Endothelial cell of umbilical vein (primary cell): ENCODE measurements around the gene AHNAK2. TPM values are rescaled to one million over a fixed set of nuclear protein-coding genes. Genes with fewer than 3 reads are reported as not detected.

Experiments used
- BruUV-seq: library from RNA; stranded (reverse); fragments of 400-500 nt; replicated peaks from 2 replicates; lab custom pipeline; 2021; lab: Mats Ljungman, UMichigan
- CTCF ChIA-PET: fragments of 300-600, 350-600 bp; sonication (Branson Sonifier 250); formaldehyde crosslinking; loops from one replicate; lab custom pipeline; 2021; ENCODE audit warnings: antibody characterized with exemption, inconsistent platforms; lab: Charles Lee
- POLR2A ChIA-PET: fragments of 300-600, 350-600 bp; sonication (Branson Sonifier 250); formaldehyde crosslinking; loops from one replicate; lab custom pipeline; 2021; ENCODE audit warnings: antibody characterized with exemption, inconsistent platforms; lab: Charles Lee
- DNase-seq: peaks from one replicate; pipeline ENCODE4 v3.0.0-alpha.2; 2011; ENCODE audit warnings: low read depth, low spot score
- FAIRE-seq: peaks from 2 replicates; lab custom pipeline; 2011; peaks lifted over from hg19 to GRCh38; lab: Jason Lieb, UNC
- H2AFZ ChIP-seq: 2 replicates; pipeline ENCODE4 v1.6.0; 2012; ENCODE audit warnings: low read depth, low read length, control low read depth, inconsistent platforms
- H3K27ac ChIP-seq: 2 replicates; pipeline ENCODE4 v1.5.1; 2011; ENCODE audit warnings: low read depth, mild to moderate bottlenecking, control low read depth, low read length, moderate library complexity; ENCODE audit not compliant: insufficient read depth
- H3K27me3 ChIP-seq, 2 experiments: 2 replicates each; pipeline versions ENCODE4 v1.6.0 to v1.6.1; 2011; ENCODE audit warnings: low read length in 2 of 2, mixed read lengths in 1 of 2; ENCODE audit not compliant: control insufficient read depth in 2 of 2, insufficient read depth in 2 of 2
- H3K36me3 ChIP-seq, 2 experiments: 2 replicates in 1 of 2; 3 replicates in 1 of 2; pipeline ENCODE4 v1.5.1; 2011; ENCODE audit warnings: low read length in 2 of 2, mild to moderate bottlenecking in 1 of 2, moderate library complexity in 1 of 2; ENCODE audit not compliant: control insufficient read depth in 2 of 2, insufficient read depth in 2 of 2; ENCODE audit errors: extremely low read depth in 1 of 2
- H3K4me1 ChIP-seq: 3 replicates; pipeline ENCODE4 v1.5.1; 2011; ENCODE audit warnings: mild to moderate bottlenecking, low read length; ENCODE audit not compliant: control insufficient read depth, insufficient read depth; ENCODE audit errors: extremely low read depth
- H3K4me2 ChIP-seq: 2 replicates; pipeline ENCODE4 v1.6.1; 2011; ENCODE audit warnings: low read length, control low read depth, mixed read lengths; ENCODE audit not compliant: insufficient read depth
- H3K4me3 ChIP-seq, 3 experiments: fragments of 200-600 bp in 1 of 3; sonication (generic), shearing (Covaris generic) in 1 of 3; replicated peaks in 1 of 3; 2 replicates each; pipeline ENCODE4 v1.5.1; 2011 to 2016; ENCODE audit warnings: control low read depth in 3 of 3, low read length in 3 of 3, mild to moderate bottlenecking in 2 of 3, inconsistent platforms in 1 of 3, low read depth in 1 of 3, moderate library complexity in 1 of 3; ENCODE audit not compliant: insufficient read depth in 1 of 3
- H3K79me2 ChIP-seq: 2 replicates; pipeline ENCODE4 v1.6.0; 2012; ENCODE audit warnings: low read length, inconsistent platforms; ENCODE audit not compliant: control insufficient read depth, insufficient read depth
- H3K9ac ChIP-seq: replicated peaks from 2 replicates; pipeline ENCODE3; 2011; ENCODE audit warnings: low read length, control low read depth; ENCODE audit not compliant: insufficient read depth; ENCODE audit errors: extremely low read depth
- H3K9me1 ChIP-seq: replicated peaks from 3 replicates; pipeline ENCODE4 v1.6.0; 2011; ENCODE audit warnings: mild to moderate bottlenecking, low read length; ENCODE audit not compliant: control insufficient read depth, insufficient read depth; ENCODE audit errors: extremely low read depth
- H3K9me3 ChIP-seq: replicated peaks from 2 replicates; pipeline ENCODE4 v1.5.1; 2012; ENCODE audit warnings: low read length, inconsistent platforms; ENCODE audit not compliant: control insufficient read depth, insufficient read depth
- H4K20me1 ChIP-seq: replicated peaks from 2 replicates; pipeline ENCODE3; 2011; ENCODE audit warnings: mild to moderate bottlenecking, low read length; ENCODE audit not compliant: control insufficient read depth, insufficient read depth; ENCODE audit errors: extremely low read depth
- EZH2 ChIP-seq: IDR thresholded peaks from 2 replicates; pipeline ENCODE4 v1.6.1; 2012; ENCODE audit warnings: borderline replicate concordance, low read depth, mild to moderate bottlenecking, moderate library complexity, low read length, inconsistent platforms; ENCODE audit not compliant: severe bottlenecking
- FOS ChIP-seq: IDR thresholded peaks from 2 replicates; pipeline ENCODE4 v1.6.1; 2011; ENCODE audit warnings: mild to moderate bottlenecking, low read length, moderate library complexity, borderline replicate concordance; ENCODE audit not compliant: insufficient read depth
- GATA2 ChIP-seq: IDR thresholded peaks from 2 replicates; pipeline ENCODE4 v1.7.0; 2011; ENCODE audit warnings: low read depth, mild to moderate bottlenecking, moderate library complexity, mixed read lengths, low read length; ENCODE audit not compliant: insufficient read length, insufficient read depth
- JUN ChIP-seq: IDR thresholded peaks from 2 replicates; pipeline ENCODE4 v1.6.1; 2011; ENCODE audit warnings: borderline replicate concordance, low read depth; ENCODE audit not compliant: insufficient read length, insufficient read depth
- MYC ChIP-seq: IDR thresholded peaks from one replicate; pipeline ENCODE4 v1.6.1; 2011; ENCODE audit warnings: mild to moderate bottlenecking, low read depth, low read length
- POLR2A ChIP-seq: IDR thresholded peaks from 2 replicates; pipeline ENCODE4 v1.6.1; 2012; ENCODE audit warnings: low read depth, mild to moderate bottlenecking, control low read depth, low read length
- dilution Hi-C: fragments of 300-500 bp; cut with MboI; formaldehyde crosslinking; loops from one replicate; pipeline ENCODE4 v1.15.0; 2019; ENCODE audit warnings: low sequenced_read_pairs; ENCODE audit not compliant: extremely low pct_ligation_motif_present
- intact Hi-C: fragments of 100-400 bp; cut with micrococcal nuclease; formaldehyde crosslinking; loops from one replicate; pipeline ENCODE4 v1.10.0; 2022
- polyA plus RNA-seq, 4 experiments: library from polyadenylated mRNA; depleted of rRNA in 3 of 4; stranded (reverse) in 3 of 4; unstranded in 1 of 4; fragments of >200 nt; gene quantifications; 2 replicates each; pipeline versions ENCODE4 v1.2.1 to v1.2.3, GENCODE V29; 2011 to 2012; ENCODE audit warnings: missing spikeins in 1 of 4
- total RNA-seq: library from RNA; stranded (reverse); gene quantifications from 2 replicates; pipeline ENCODE4 v1.2.3, GENCODE V29; 2021
- TF ChIP-seq, protein P1 (sequence below): IDR thresholded peaks from 2 replicates; pipeline ENCODE4 v1.6.1; 2011; ENCODE audit not compliant: insufficient read depth, insufficient read length
- TF ChIP-seq, protein P2 (sequence below), 2 donors: IDR thresholded peaks; 1 replicate in 1 of 2; 2 replicates in 1 of 2; pipeline ENCODE4 v1.5.1; 2011; ENCODE audit warnings: low read length in 2 of 2, mild to moderate bottlenecking in 2 of 2, moderate library complexity in 2 of 2, control low read depth in 1 of 2, inconsistent platforms in 1 of 2, low read depth in 1 of 2; ENCODE audit not compliant: insufficient read depth in 1 of 2; ENCODE audit errors: extremely low read depth in 1 of 2

Gene AHNAK2
- total and polyA plus RNA-seq, 2 donors (not counting 3 experiments of a cell fraction or from before 2014, with no cell fraction given): 17.7 to 68.7 TPM

DNA sequence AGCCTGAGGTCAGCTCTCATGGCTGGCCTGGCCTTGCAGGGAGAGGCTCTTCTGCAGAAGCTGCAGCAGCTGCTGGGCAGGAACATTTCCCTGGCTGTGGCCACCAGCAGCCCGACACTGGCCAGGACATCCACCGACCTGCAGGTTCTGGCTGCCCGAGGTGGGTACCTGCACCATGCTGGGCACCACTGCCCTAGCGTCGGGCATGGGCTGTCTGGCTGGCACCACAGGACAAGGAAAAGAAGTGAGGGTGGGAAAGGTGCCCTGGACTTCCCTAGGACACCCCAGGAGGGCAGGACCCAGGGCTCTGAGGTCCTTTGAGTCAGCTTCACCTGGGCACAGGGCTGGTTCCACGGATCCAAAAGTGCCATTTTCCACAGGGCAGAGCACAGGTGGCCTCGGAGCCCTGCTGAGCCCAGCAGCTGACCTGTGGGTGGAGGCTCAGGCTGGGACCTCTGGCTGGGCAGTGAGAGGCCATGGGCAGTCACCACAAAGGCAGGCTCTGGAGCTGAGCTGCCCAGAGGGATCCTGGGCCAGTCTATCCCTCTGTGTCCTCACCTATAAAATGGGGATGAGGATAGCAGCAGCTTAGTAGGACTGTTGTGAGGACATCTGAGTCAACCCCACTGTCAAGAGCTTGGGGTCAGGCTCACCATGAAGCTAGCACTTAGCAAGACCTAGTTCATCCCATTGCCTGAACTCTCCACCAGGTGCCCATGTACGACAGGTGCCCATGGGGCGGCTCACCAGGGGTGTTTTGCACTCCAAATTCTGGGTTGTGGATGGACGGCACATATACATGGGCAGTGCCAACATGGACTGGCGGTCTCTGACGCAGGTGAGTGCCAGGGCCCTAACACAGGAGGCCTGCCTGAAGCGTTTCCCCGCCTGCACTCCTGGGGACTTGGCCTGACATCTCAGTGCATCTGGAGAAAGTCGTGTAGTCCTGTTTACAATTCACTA lies 48.6 kb downstream of the AHNAK2 start:
- FAIRE-seq: no peak
- peaks cover 3 to 11% of the 10 kb centered on the region in 2 experiments for H3K27me3 ChIP-seq
- H4K20me1 ChIP-seq: no peaks in the 10 kb centered on the region
- H3K4me2 ChIP-seq: no peak overlapping the region
- H3K9me3 ChIP-seq: no peaks in the 10 kb centered on the region
- BruUV-seq: no TSS peak
- no peaks in the 10 kb centered on the region for H3K36me3 ChIP-seq
- DNase-seq: no peak
- H3K27ac ChIP-seq: no peak overlapping the region
- H2AFZ ChIP-seq: no peak overlapping the region
- H3K4me3 ChIP-seq: no peak overlapping the region
- CTCF ChIA-PET: interaction anchor here (1.4 kb wide), 1 partner anchor 161 kb away, joined by 3 read pairs; no protein-coding TSS in a partner anchor
- POLR2A ChIA-PET: no interaction called here
- H3K79me2 ChIP-seq: no peaks in the 10 kb centered on the region
- no peak overlapping the region for H3K9ac ChIP-seq
- no peaks in the 10 kb centered on the region for H3K9me1 ChIP-seq
- intact Hi-C loops: no loop called here
- dilution Hi-C loops: loop anchor here (10.0 kb wide), 1 partner anchor 145 kb away; no protein-coding TSS in a partner anchor
- peaks cover 6% of the 10 kb centered on the region for H3K4me1 ChIP-seq
- TF ChIP-seq MYC: no peak
- TF ChIP-seq EZH2: no peak
- no peak for TF ChIP-seq POLR2A
- TF ChIP-seq, protein P1, sequence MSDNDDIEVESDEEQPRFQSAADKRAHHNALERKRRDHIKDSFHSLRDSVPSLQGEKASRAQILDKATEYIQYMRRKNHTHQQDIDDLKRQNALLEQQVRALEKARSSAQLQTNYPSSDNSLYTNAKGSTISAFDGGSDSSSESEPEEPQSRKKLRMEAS: no peak
- no peak for TF ChIP-seq JUN
- TF ChIP-seq GATA2: no peak
- TF ChIP-seq, protein P2, sequence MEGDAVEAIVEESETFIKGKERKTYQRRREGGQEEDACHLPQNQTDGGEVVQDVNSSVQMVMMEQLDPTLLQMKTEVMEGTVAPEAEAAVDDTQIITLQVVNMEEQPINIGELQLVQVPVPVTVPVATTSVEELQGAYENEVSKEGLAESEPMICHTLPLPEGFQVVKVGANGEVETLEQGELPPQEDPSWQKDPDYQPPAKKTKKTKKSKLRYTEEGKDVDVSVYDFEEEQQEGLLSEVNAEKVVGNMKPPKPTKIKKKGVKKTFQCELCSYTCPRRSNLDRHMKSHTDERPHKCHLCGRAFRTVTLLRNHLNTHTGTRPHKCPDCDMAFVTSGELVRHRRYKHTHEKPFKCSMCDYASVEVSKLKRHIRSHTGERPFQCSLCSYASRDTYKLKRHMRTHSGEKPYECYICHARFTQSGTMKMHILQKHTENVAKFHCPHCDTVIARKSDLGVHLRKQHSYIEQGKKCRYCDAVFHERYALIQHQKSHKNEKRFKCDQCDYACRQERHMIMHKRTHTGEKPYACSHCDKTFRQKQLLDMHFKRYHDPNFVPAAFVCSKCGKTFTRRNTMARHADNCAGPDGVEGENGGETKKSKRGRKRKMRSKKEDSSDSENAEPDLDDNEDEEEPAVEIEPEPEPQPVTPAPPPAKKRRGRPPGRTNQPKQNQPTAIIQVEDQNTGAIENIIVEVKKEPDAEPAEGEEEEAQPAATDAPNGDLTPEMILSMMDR (IDR thresholded peaks at IDR 0.05; ENCODE audit: extremely low read depth in 1 of 2, insufficient read depth in 1 of 2, low read depth in 1 of 2, low read length in 2 of 2): no peak
- TF ChIP-seq FOS: no peak
